Articular chondrocyte of knee joint (primary cell): ENCODE results near the gene MLX. TPM values are rescaled to one million over a fixed set of nuclear protein-coding genes. Genes with fewer than 3 reads are reported as not detected.

ENCODE experiments used
- total RNA-seq: library from RNA; depleted of rRNA; stranded (reverse); fragments of >200 nt; gene quantifications from 2 replicates; pipeline ENCODE4 v1.2.3, GENCODE V29; 2012

The MLX gene
- total RNA-seq, result 32.2 and 38.5 TPM in 2 replicates

GRCh38 chr17:42566883-42567573 lies at the start of gene MLX:
Gene MLX (plus strand): TSS chr17:42567100. CDS start chr17:42567125, 25 bp downstream.

DNA sequence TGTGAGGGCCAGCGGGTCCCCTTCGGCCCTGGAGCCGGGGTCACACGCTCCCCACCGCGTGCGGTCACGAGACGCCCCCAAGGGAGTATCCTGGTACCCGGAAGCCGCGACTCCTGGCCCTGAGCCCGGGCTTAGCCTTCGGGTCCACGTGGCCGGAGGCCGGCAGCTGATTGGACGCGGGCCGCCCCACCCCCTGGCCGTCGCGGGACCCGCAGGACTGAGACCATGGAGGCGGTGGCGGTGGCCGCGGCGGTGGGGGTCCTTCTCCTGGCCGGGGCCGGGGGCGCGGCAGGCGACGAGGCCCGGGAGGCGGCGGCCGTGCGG lies 30.9 kb upstream of the MLX start, which contains the start of gene NAGLU:
Gene NAGLU, plus strand, starts transcription at position 194 of the 324 bp plus-strand sequence. Its CDS starts 32 bp downstream, at position 226.

GRCh38 chr17:42552736-42553135 lies 14.2 kb upstream of the MLX start, which contains the start of gene HSD17B1:
Gene HSD17B1 (plus strand): TSS chr17:42552923. CDS start chr17:42552934, 11 bp downstream.

GRCh38 chr17:42561897-42562387 lies 5.0 kb upstream of the MLX start, which contains the start of gene COASY:
Gene COASY (plus strand): TSS chr17:42562148. CDS start chr17:42562623, 475 bp downstream.

DNA sequence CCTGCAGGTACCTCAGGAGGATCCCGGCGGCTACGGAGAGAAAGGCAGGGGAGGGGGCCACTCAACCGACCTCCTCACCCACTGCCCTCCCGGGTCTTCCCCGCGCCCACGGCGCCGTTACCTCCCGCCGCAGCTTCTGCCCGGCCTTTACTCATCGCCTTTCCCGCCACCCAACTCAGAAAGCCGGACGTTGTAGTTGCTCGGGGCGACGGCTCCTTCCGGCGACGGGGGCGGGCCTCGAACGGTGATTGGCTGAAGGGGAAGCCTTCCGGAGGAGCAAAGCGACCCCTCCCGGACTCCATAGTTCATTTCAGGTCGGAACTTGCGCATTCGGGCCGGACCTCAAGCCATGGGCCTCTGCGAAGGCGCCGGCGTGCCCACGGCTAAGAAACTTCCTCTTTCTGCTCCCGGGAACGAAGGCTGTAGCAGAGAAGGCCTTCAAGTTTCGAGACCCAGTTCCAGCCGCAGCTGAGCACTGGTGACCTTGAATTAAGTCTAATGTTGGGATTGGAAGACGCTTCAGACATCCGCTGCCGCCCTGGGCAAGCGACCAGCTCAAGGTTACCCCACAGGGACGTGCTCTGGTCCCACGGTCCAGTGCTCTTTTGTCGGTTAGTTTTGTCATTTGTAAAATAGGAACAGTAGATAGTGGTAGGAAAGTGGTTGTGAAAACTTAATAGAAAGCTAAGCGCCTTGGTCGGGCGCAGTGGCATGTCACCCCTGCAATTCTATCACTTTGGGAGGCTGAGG lies 10.8 kb downstream of the MLX start, which contains the start of gene PSMC3IP:
Gene PSMC3IP, minus strand, starts transcription at position 198 of the 750 bp plus-strand sequence. Its CDS starts 43 bp downstream, at position 155.

DNA sequence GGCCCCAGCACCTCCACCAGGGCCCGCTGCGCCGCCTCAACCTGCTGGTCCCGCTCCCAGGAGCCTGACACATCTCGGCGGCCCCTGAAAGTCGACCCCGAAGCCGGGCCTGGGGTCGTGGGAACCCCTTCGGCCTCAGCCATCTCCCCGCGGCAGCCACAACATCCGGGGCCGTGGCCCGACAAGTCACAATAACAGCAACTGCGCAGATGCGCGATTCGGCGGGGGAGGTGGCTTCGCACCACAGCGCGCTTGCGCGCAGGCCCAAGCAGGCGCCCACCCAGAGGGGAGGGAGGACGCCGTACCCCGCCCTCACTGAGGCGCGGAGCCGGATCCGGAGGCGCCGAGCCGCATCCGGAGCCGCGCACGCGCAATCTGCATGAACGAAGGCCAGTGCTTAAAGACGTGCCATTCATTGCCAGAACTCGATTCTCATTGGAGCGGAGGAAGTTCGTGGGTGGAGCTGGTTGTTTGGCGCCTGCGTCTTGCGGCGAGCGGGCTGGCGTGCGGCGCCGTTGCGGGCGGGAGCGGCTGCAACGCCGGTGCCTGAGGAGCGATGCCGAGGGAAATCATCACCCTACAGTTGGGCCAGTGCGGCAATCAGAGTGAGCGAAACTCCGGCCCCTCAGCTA lies 42.4 kb downstream of the MLX start, which contains the start of the genes RETREG3 and TUBG1:
Gene RETREG3, minus strand, starts transcription at position 193 of the 632 bp plus-strand sequence. Its CDS starts 50 bp downstream, at position 143.
Gene TUBG1, plus strand, starts transcription at position 502 of the 632 bp plus-strand sequence. Its CDS starts 55 bp downstream, at position 557.

Other genes with a start within 250 kb of the MLX start
- 193 and 275 TPM in 2 replicates for gene STAT3, start 178.7 kb upstream of the MLX start, total RNA-seq
- gene CAVIN1, start 143.8 kb upstream of the MLX start, total RNA-seq, result 1,094 and 1,211 TPM in 2 replicates
- 66.8 and 72.1 TPM in 2 replicates for gene ATP6V0A1, start 108.2 kb upstream of the MLX start, total RNA-seq
- 31.0 and 41.8 TPM in 2 replicates for gene NAGLU, start 30.9 kb upstream of the MLX start, total RNA-seq
- 0.39 and 0.86 TPM in 2 replicates for gene HSD17B1, start 14.2 kb upstream of the MLX start, total RNA-seq
- 12.3 and 13.6 TPM in 2 replicates for gene COASY, start 5.0 kb upstream of the MLX start, total RNA-seq
- gene PSMC3IP, start 10.6 kb downstream of the MLX start, total RNA-seq, result 3.0 and 4.1 TPM in 2 replicates
- gene RETREG3, start 42.3 kb downstream of the MLX start, total RNA-seq, result 60.0 and 66.8 TPM in 2 replicates
- 17.1 and 18.1 TPM in 2 replicates for gene TUBG1, start 42.6 kb downstream of the MLX start, total RNA-seq
- gene TUBG2, start 92.2 kb downstream of the MLX start, total RNA-seq, result 14.9 and 15.3 TPM in 2 replicates
- gene PLEKHH3, start 109.9 kb downstream of the MLX start, total RNA-seq, result 8.0 and 8.2 TPM in 2 replicates
- 1.0 and 1.2 TPM in 2 replicates for gene CCR10, start 114.7 kb downstream of the MLX start, total RNA-seq
- 12.4 and 14.2 TPM in 2 replicates for gene CNTNAP1, start 115.4 kb downstream of the MLX start, total RNA-seq
- gene EZH1, start 177.9 kb downstream of the MLX start, total RNA-seq, result 26.6 and 27.7 TPM in 2 replicates
- gene RAMP2, start 194.1 kb downstream of the MLX start, total RNA-seq, result 0.22 TPM in 1 of 2 replicates, not detected in the other
- 51.0 and 57.1 TPM in 2 replicates for gene VPS25, start 206.3 kb downstream of the MLX start, total RNA-seq
- gene WNK4, start 213.5 kb downstream of the MLX start, total RNA-seq, result under 0.01 TPM in 1 of 2 replicates, not detected in the other
- 48.9 and 52.8 TPM in 2 replicates for gene COA3, start 231.6 kb downstream of the MLX start, total RNA-seq
- gene CNTD1, start 231.8 kb downstream of the MLX start, total RNA-seq, result 0.13 and 0.65 TPM in 2 replicates